GM10847 (cell line): ENCODE results near the gene PIAS1.

Experiments used
- POLR2A ChIP-seq: IDR thresholded peaks from 2 replicates; pipeline ENCODE4 v1.6.1; 2011; ENCODE audit not compliant: insufficient read length; ENCODE audit errors: extremely low read depth

The PIAS1 gene

GRCh38 chr15:68053701-68054627 is at the start of gene PIAS1:
PIAS1 (plus strand) TSS chr15:68054315; CDS start chr15:68054327, 12 bp downstream.
- TF ChIP-seq POLR2A, result peak; percentile 82

GRCh38 chr15:68010361-68011153 is 43.6 kb upstream of the PIAS1 start:
- no peak for TF ChIP-seq POLR2A

GRCh38 chr15:68012911-68013310 is 41.2 kb upstream of the PIAS1 start:
- no peak for TF ChIP-seq POLR2A

GRCh38 chr15:68014219-68014618 is 39.9 kb upstream of the PIAS1 start:
- TF ChIP-seq POLR2A, result no peak

GRCh38 chr15:68015244-68015643 is 38.9 kb upstream of the PIAS1 start:
- no peak for TF ChIP-seq POLR2A

GRCh38 chr15:68017201-68017600 is 36.9 kb upstream of the PIAS1 start:
- TF ChIP-seq POLR2A, result no peak

- TF ChIP-seq POLR2A, result no peak
Observed at GRCh38 chr15:68018797-68019444, 35.2 kb upstream of the PIAS1 start.

GRCh38 chr15:68019814-68020525 is 34.1 kb upstream of the PIAS1 start:
- TF ChIP-seq POLR2A, result no peak

GRCh38 chr15:68020685-68021084 is 33.4 kb upstream of the PIAS1 start:
- no peak for TF ChIP-seq POLR2A

GRCh38 chr15:68022061-68022460 is 32.1 kb upstream of the PIAS1 start:
- TF ChIP-seq POLR2A, result no peak

GRCh38 chr15:68023307-68024101 is 30.6 kb upstream of the PIAS1 start:
- TF ChIP-seq POLR2A, result no peak

- TF ChIP-seq POLR2A, result no peak
Observed at GRCh38 chr15:68025835-68026424, 28.2 kb upstream of the PIAS1 start.

- TF ChIP-seq POLR2A, result no peak
Observed at GRCh38 chr15:68027388-68027787, 26.7 kb upstream of the PIAS1 start.

GRCh38 chr15:68028137-68028887 is 25.8 kb upstream of the PIAS1 start:
- no peak for TF ChIP-seq POLR2A

GRCh38 chr15:68028888-68029207 is 25.3 kb upstream of the PIAS1 start:
- no peak for TF ChIP-seq POLR2A
